SK-N-SH (cell line): ENCODE data around the gene PCAT6. TPM values are rescaled to one million over a fixed set of nuclear protein-coding genes. Genes with fewer than 3 reads are reported as not detected.

ENCODE experiments used
- CTCF ChIA-PET: fragments of 300-600, 350-600 bp; formaldehyde crosslinking; extraction: SDS; loops from one replicate; lab custom pipeline; 2021; lab: Yijun Ruan, JAX
- POLR2A ChIA-PET: fragments of 350-600 bp; sonication (Branson Sonifier 250); formaldehyde crosslinking; extraction: SDS; loops from one replicate; lab custom pipeline; 2020; ENCODE audit warnings: antibody characterized with exemption, inconsistent platforms; lab: Yijun Ruan, JAX
- DNase-seq: peaks from one replicate; pipeline ENCODE4 v3.0.0; 2012
- H2AFZ ChIP-seq: fragments of 200-600 bp; sonication (generic); 2 replicates; pipeline ENCODE4 v1.8.1; 2016; ENCODE audit warnings: antibody characterized with exemption, mild to moderate bottlenecking, low read depth
- H3F3A ChIP-seq: fragments of 200-600 bp; sonication (generic); replicated peaks from 2 replicates; pipeline ENCODE3; 2016; ENCODE audit warnings: antibody characterized with exemption, mild to moderate bottlenecking; ENCODE audit not compliant: insufficient read depth
- H3K27ac ChIP-seq, 2 experiments: fragments of 200-500 bp in 1 of 2; fragments of 200-600 bp in 1 of 2; sonication (Bioruptor generic) in 1 of 2; sonication (generic), shearing (Covaris generic) in 1 of 2; 2 replicates each; pipeline versions ENCODE4 v1.5.1 to v1.6.1; 2014 to 2016; ENCODE audit warnings: low read depth in 2 of 2, inconsistent platforms in 1 of 2, low read length in 1 of 2, mild to moderate bottlenecking in 1 of 2, mixed read lengths in 1 of 2
- H3K27me3 ChIP-seq: fragments of 200-600 bp; sonication (generic), shearing (Covaris generic); 2 replicates; pipeline ENCODE4 v1.6.1; 2016; ENCODE audit warnings: mixed run types; ENCODE audit not compliant: insufficient read depth
- H3K36me3 ChIP-seq, 2 experiments: fragments of 200-500 bp in 1 of 2; fragments of 200-600 bp in 1 of 2; sonication (Bioruptor generic) in 1 of 2; sonication (generic) in 1 of 2; replicated peaks in 1 of 2; 2 replicates each; pipeline versions ENCODE3 to v1.5.1; 2014 to 2016; ENCODE audit warnings: low read length in 1 of 2, mild to moderate bottlenecking in 1 of 2; ENCODE audit not compliant: insufficient read depth in 2 of 2, control insufficient read depth in 1 of 2
- H3K4me1 ChIP-seq, 2 experiments: fragments of 200-500 bp in 1 of 2; fragments of 200-600 bp in 1 of 2; sonication (Bioruptor generic) in 1 of 2; sonication (generic), shearing (Covaris generic) in 1 of 2; 2 replicates each; pipeline versions ENCODE4 v1.5.1 to v1.6.1; 2014 to 2016; ENCODE audit warnings: low read depth in 1 of 2, low read length in 1 of 2, mixed run types in 1 of 2; ENCODE audit not compliant: insufficient read depth in 2 of 2, control insufficient read depth in 1 of 2
- H3K4me2 ChIP-seq: fragments of 200-600 bp; sonication (generic), shearing (Covaris generic); 2 replicates; pipeline ENCODE4 v1.6.1; 2017; ENCODE audit warnings: mixed run types
- H3K4me3 ChIP-seq, 2 experiments: fragments of 200-500 bp in 1 of 2; fragments of 200-600 bp in 1 of 2; sonication (Bioruptor generic) in 1 of 2; sonication (generic), shearing (Covaris generic) in 1 of 2; 2 replicates each; pipeline versions ENCODE4 v1.5.1 to v1.8.1; 2014 to 2016; ENCODE audit warnings: low read depth in 2 of 2, inconsistent platforms in 1 of 2, low read length in 1 of 2, mild to moderate bottlenecking in 1 of 2, mixed read lengths in 1 of 2, moderate library complexity in 1 of 2
- H3K79me2 ChIP-seq: fragments of 200-600 bp; sonication (generic); 2 replicates; pipeline ENCODE4 v1.8.1; 2017; ENCODE audit warnings: mild to moderate bottlenecking; ENCODE audit not compliant: insufficient read depth
- H3K9ac ChIP-seq: fragments of 200-600 bp; sonication (generic); 2 replicates; pipeline ENCODE4 v1.6.1; 2017; ENCODE audit warnings: mixed run types
- H3K9me2 ChIP-seq: fragments of 200-600 bp; sonication (generic); 2 replicates; pipeline ENCODE4 v1.6.1; 2017; ENCODE audit warnings: mixed run types
- H3K9me3 ChIP-seq: fragments of 200-600 bp; sonication (generic); 2 replicates; pipeline ENCODE4 v1.6.1; 2017; ENCODE audit warnings: mixed run types, mild to moderate bottlenecking, moderate library complexity
- H4K20me1 ChIP-seq: fragments of 200-600 bp; sonication (generic); 2 replicates; pipeline ENCODE4 v1.6.1; 2017; ENCODE audit warnings: mild to moderate bottlenecking, mixed run types; ENCODE audit not compliant: insufficient read depth
- CHD2 ChIP-seq: fragments of 150-350 bp; IDR thresholded peaks from 2 replicates; pipeline ENCODE4 v1.6.1; 2018; ENCODE audit warnings: low read length; ENCODE audit not compliant: partially characterized antibody
- EZH2phosphoT487 ChIP-seq: fragments of 200-600 bp; sonication (generic); IDR thresholded peaks from 2 replicates; pipeline ENCODE4 v1.6.1; 2017; ENCODE audit warnings: low read depth, mixed run types, mild to moderate bottlenecking, antibody characterized with exemption, moderate library complexity, borderline replicate concordance
- FOXJ3 ChIP-seq: sonication (generic); formaldehyde crosslinking; IDR thresholded peaks from 2 replicates; pipeline ENCODE4 v1.5.1; 2020; ENCODE audit warnings: mild to moderate bottlenecking, missing genetic modification reagents
- FOXM1 ChIP-seq: IDR thresholded peaks from 2 replicates; pipeline ENCODE4 v1.4.0; 2012; ENCODE audit warnings: low read depth, mild to moderate bottlenecking
- JUND ChIP-seq: IDR thresholded peaks from 2 replicates; pipeline ENCODE4 v1.4.0; 2012
- NFIC ChIP-seq: IDR thresholded peaks from 2 replicates; pipeline ENCODE4 v1.4.0; 2012; ENCODE audit warnings: borderline replicate concordance
- RAD21 ChIP-seq: IDR thresholded peaks from 2 replicates; pipeline ENCODE4 v1.6.1; 2012; ENCODE audit warnings: mild to moderate bottlenecking, low read length
- RFX5 ChIP-seq: IDR thresholded peaks from 2 replicates; pipeline ENCODE4 v1.6.1; 2012; ENCODE audit warnings: mild to moderate bottlenecking, improper control_type of control experiment, low read length
- SIN3A ChIP-seq: IDR thresholded peaks from 2 replicates; pipeline ENCODE4 v1.6.1; 2012; ENCODE audit warnings: low read depth, mild to moderate bottlenecking, low read length, moderate library complexity, borderline replicate concordance
- SMC3 ChIP-seq: IDR thresholded peaks from 2 replicates; pipeline ENCODE4 v1.6.1; 2012; ENCODE audit warnings: low read depth, low read length, improper control_type of control experiment
- TAF1 ChIP-seq: IDR thresholded peaks from 2 replicates; pipeline ENCODE4 v1.6.1; 2012; ENCODE audit warnings: low read depth, mild to moderate bottlenecking, low read length, moderate library complexity, borderline replicate concordance
- TCF12 ChIP-seq: IDR thresholded peaks from 2 replicates; pipeline ENCODE4 v1.4.0; 2012
- WGBS: methylation state at CpG from one replicate; pipeline ENCODE4 v1.1.6; 2017; ENCODE audit warnings: low lambda C conversion rate; 5-methylcytosine and 5-hydroxymethylcytosine counted together
- polyA plus RNA-seq, 3 experiments: library from polyadenylated mRNA; depleted of rRNA; stranded (reverse); fragments of >200 nt; gene quantifications; 2 replicates each; pipeline ENCODE4 v1.2.3, GENCODE V29; 2012
- TF ChIP-seq, protein P1 (sequence below): fragments of 150-350 bp; IDR thresholded peaks from 2 replicates; pipeline ENCODE4 v1.6.1; 2017; ENCODE audit warnings: antibody characterized with exemption, low read length, low read depth, borderline replicate concordance
- TF ChIP-seq, protein P2 (sequence below): IDR thresholded peaks from 2 replicates; pipeline ENCODE4 v1.4.0; 2012; ENCODE audit warnings: low read depth, borderline replicate concordance
- TF ChIP-seq, protein P3 (sequence below): IDR thresholded peaks from 2 replicates; pipeline ENCODE4 v1.4.0; 2012; ENCODE audit warnings: low read depth
- TF ChIP-seq, protein P4 (sequence below): fragments of 150-350 bp; IDR thresholded peaks from 2 replicates; pipeline ENCODE4 v1.6.1; 2016; ENCODE audit warnings: mild to moderate bottlenecking, low read depth, low read length

Gene PCAT6
- polyA plus RNA-seq, 1 of the 3 experiments (the other 2 are of a cell fraction) = 6.9 TPM

DNA sequence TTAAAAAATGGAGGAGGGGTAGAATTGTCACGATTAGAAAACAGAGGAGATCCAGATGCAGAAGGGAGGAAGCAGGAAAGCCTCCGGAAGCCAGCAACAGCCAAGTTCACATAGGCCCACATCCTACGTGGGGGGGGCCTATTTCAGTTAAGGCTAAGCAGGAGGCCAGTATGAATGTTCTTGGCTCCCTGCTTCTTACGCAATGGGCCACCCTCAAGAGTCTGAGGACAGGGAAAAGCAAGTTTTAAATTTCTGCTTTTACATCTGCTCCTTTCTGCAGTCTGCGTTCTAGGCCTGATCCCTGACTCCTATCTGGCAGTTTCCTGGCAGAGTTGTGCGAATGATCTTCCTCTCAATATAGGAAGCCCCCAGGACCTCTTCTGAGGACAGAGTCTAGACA lies 47.6 kb downstream of the PCAT6 start:
- TF ChIP-seq RFX5 (no peak), CHD2 (no peak), TAF1 (no peak), SMC3 (no peak), TCF12 (no peak)
- POLR2A ChIA-PET = no interaction called here
- H3K79me2 ChIP-seq = no peaks in the 10 kb centered on the region
- H2AFZ ChIP-seq = no peak overlapping the region
- H4K20me1 ChIP-seq = no peaks in the 10 kb centered on the region
- no peaks in the 10 kb centered on the region for H3K9me2 ChIP-seq
- H3F3A ChIP-seq = no peaks in the 10 kb centered on the region
- no peak overlapping the region for H3K9ac ChIP-seq
- no peak for DNase-seq
- CTCF ChIA-PET = no interaction called here
- H3K4me2 ChIP-seq = no peak overlapping the region
- H3K27ac ChIP-seq = no peak overlapping the region
- H3K9me3 ChIP-seq = no peaks in the 10 kb centered on the region
- H3K27me3 ChIP-seq = no peaks in the 10 kb centered on the region
- peaks cover 0 to 6% of the 10 kb centered on the region in 2 experiments; a peak in 1 of 4 replicates for H3K4me1 ChIP-seq
- no peak overlapping the region for H3K4me3 ChIP-seq
- 85% methylated on average over 6 of the region's 6 CpGs for WGBS
- no peaks in the 10 kb centered on the region for H3K36me3 ChIP-seq

DNA sequence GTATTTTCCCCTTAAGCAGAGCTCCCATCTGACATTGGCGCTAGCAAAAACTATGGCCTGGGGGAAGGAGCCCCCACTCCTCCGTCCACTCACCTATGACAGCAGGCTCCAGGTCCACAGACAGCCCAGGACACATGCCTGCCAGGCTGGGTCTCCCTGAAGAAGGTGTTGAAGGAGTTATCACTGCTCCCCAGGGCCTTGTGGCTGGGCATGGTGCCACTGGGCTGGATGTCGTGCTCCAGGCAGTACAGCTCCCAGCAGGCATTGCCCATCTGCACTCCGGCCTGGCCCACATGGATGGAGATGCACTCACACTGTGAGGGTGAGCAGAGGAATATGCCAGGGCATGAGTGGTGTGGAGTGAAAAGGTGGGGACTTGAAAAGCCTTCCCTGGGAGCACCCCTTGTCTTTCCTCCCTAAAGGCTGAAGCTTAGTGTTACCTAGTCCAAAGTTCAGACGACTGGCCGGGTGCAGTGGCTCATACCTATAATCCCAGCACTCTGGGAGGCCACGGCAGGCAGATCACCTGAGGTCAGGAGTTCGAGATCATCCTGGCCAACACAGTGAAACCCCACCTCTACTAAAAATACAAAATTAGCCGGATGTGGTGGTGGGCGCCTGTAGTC lies 48.1 kb downstream of the PCAT6 start:
- CTCF ChIA-PET = no interaction called here
- Histone ChIP-seq H2AFZ (no peak overlapping the region), H3F3A (no peaks in the 10 kb centered on the region)
- TF ChIP-seq FOXJ3 (CRISPR knock-in tag) = no peak
- TF ChIP-seq EZH2phosphoT487 = no peak
- TF ChIP-seq, protein P1, sequence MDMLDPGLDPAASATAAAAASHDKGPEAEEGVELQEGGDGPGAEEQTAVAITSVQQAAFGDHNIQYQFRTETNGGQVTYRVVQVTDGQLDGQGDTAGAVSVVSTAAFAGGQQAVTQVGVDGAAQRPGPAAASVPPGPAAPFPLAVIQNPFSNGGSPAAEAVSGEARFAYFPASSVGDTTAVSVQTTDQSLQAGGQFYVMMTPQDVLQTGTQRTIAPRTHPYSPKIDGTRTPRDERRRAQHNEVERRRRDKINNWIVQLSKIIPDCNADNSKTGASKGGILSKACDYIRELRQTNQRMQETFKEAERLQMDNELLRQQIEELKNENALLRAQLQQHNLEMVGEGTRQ = no peak
- no peak for TF ChIP-seq SMC3
- TF ChIP-seq, protein P2, sequence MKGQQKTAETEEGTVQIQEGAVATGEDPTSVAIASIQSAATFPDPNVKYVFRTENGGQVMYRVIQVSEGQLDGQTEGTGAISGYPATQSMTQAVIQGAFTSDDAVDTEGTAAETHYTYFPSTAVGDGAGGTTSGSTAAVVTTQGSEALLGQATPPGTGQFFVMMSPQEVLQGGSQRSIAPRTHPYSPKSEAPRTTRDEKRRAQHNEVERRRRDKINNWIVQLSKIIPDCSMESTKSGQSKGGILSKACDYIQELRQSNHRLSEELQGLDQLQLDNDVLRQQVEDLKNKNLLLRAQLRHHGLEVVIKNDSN = no peak
- TF ChIP-seq NFIC = no peak
- TF ChIP-seq SIN3A = no peak
- TF ChIP-seq, protein P3, sequence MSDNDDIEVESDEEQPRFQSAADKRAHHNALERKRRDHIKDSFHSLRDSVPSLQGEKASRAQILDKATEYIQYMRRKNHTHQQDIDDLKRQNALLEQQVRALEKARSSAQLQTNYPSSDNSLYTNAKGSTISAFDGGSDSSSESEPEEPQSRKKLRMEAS = no peak
- TF ChIP-seq FOXM1 = no peak
- no peak for TF ChIP-seq RAD21
- TF ChIP-seq, protein P4, sequence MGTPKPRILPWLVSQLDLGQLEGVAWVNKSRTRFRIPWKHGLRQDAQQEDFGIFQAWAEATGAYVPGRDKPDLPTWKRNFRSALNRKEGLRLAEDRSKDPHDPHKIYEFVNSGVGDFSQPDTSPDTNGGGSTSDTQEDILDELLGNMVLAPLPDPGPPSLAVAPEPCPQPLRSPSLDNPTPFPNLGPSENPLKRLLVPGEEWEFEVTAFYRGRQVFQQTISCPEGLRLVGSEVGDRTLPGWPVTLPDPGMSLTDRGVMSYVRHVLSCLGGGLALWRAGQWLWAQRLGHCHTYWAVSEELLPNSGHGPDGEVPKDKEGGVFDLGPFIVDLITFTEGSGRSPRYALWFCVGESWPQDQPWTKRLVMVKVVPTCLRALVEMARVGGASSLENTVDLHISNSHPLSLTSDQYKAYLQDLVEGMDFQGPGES = no peak
- TF ChIP-seq JUND = no peak
- TF ChIP-seq, all 33 proteins: peak for 0
- Histone ChIP-seq H3K27ac (no peak overlapping the region), H4K20me1 (no peaks in the 10 kb centered on the region), H3K4me3 (no peak overlapping the region), H3K4me1 (peaks cover 0 to 6% of the 10 kb centered on the region in 2 experiments; a peak in 1 of 4 replicates), H3K27me3 (no peaks in the 10 kb centered on the region), H3K9ac (no peak overlapping the region), H3K79me2 (no peaks in the 10 kb centered on the region), H3K36me3 (no peaks in the 10 kb centered on the region), H3K9me3 (no peaks in the 10 kb centered on the region), H3K4me2 (no peak overlapping the region), H3K9me2 (no peaks in the 10 kb centered on the region)
- WGBS = 90% methylated on average over 9 of the region's 10 CpGs
- POLR2A ChIA-PET = interaction anchor here (0.6 kb wide), 1 partner anchor 40 kb away, joined by 3 read pairs; no protein-coding TSS in a partner anchor
- no peak for DNase-seq
